ENCODE measurements around the gene CCNI2.

DNA sequence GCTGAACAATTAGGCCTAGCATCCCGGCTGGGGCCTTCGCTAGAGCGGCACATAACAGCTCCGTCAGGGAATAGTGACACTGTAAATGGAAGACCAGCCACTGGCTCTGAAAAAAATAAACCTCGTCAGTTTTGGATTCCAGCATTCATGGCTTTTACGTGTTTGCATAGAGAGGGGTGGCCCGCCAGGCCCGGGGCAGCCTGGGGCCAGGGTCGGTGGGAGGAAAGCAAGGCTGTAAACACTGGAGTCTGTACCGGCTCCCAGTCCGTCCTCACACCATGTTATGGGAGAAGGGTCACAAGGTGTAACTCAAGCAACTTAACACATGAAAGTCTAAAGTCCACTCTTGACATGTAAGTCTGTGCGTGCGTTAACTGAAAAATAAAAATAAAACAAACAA, 11.2 kb downstream of the CCNI2 start:
- TF ChIP-seq, protein P1, sequence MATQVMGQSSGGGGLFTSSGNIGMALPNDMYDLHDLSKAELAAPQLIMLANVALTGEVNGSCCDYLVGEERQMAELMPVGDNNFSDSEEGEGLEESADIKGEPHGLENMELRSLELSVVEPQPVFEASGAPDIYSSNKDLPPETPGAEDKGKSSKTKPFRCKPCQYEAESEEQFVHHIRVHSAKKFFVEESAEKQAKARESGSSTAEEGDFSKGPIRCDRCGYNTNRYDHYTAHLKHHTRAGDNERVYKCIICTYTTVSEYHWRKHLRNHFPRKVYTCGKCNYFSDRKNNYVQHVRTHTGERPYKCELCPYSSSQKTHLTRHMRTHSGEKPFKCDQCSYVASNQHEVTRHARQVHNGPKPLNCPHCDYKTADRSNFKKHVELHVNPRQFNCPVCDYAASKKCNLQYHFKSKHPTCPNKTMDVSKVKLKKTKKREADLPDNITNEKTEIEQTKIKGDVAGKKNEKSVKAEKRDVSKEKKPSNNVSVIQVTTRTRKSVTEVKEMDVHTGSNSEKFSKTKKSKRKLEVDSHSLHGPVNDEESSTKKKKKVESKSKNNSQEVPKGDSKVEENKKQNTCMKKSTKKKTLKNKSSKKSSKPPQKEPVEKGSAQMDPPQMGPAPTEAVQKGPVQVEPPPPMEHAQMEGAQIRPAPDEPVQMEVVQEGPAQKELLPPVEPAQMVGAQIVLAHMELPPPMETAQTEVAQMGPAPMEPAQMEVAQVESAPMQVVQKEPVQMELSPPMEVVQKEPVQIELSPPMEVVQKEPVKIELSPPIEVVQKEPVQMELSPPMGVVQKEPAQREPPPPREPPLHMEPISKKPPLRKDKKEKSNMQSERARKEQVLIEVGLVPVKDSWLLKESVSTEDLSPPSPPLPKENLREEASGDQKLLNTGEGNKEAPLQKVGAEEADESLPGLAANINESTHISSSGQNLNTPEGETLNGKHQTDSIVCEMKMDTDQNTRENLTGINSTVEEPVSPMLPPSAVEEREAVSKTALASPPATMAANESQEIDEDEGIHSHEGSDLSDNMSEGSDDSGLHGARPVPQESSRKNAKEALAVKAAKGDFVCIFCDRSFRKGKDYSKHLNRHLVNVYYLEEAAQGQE (IDR thresholded peaks at IDR 0.05; ENCODE audit: insufficient read depth in 1 of 2, low read depth in 2 of 2, low read length in 2 of 2) = no peak
- TF ChIP-seq POLR2AphosphoS5 (IDR thresholded peaks at IDR 0.05; ENCODE audit: low read depth, low read length) = no peak
